A549 treated with AZD9567 at 1 μM for 4 hours (cell line): ENCODE results near the gene ESX1. TPM values are rescaled to one million over a fixed set of nuclear protein-coding genes. Genes with fewer than 3 reads are reported as not detected.

ENCODE experiments used
- total RNA-seq: library from RNA; stranded (reverse); fragments of 200-300 nt; extraction: Qiagen RNA extraction; gene quantifications from 5 replicates; pipeline ENCODE4 v1.2.3, GENCODE V29; 2022; ENCODE audit not compliant: insufficient read depth

ESX1 gene
- total RNA-seq, result not detected in 5 replicates

GRCh38 chrX:104254442-104255115 is at the start of gene ESX1:
ESX1 (minus strand) TSS chrX:104254933; CDS start chrX:104254849, 84 bp downstream.

Other genes starting within 250 kb of the ESX1 start
- gene H2BW1, start 241.2 kb downstream of the ESX1 start, total RNA-seq, result not detected in 5 replicates
- not detected in 5 replicates for gene H2BW2, start 215.0 kb downstream of the ESX1 start, total RNA-seq
- gene TMSB15C, start 178.7 kb downstream of the ESX1 start, total RNA-seq, result 0.13 to 0.25 TPM (median 0.14 TPM) in 4 of 5 replicates, not detected in the other
- 0.05 to 0.20 TPM (median 0.13 TPM) in 4 of 5 replicates, not detected in the other for gene ZCCHC18, start 142.4 kb downstream of the ESX1 start, total RNA-seq
- gene SLC25A53, start 97.9 kb downstream of the ESX1 start, total RNA-seq, result 3.5 to 4.8 TPM (median 4.3 TPM) in 4 of 5 replicates, not detected in the other
- gene FAM199X, start 88.5 kb downstream of the ESX1 start, total RNA-seq, result 13.3 to 21.3 TPM (median 19.3 TPM) in 5 replicates